Fibroblast of lung (primary cell): ENCODE data around the gene NFATC4. TPM values are rescaled to one million over a fixed set of nuclear protein-coding genes. Genes with fewer than 3 reads are reported as not detected.
"Not testable (repeated sequence)": the region's sequence is repeated elsewhere in the genome, so short reads cannot be mapped to it uniquely, and the experiment has no call there.

Source experiments
- DNase-seq, 2 donors: peaks; one replicate each; pipeline versions ENCODE4 v3.0.0 to v3.0.0-alpha.2; 2010; ENCODE audit warnings: low read depth in 2 of 2
- H2AFZ ChIP-seq: 2 replicates; pipeline ENCODE4 v1.5.1; 2012; ENCODE audit warnings: low read length, control low read depth, inconsistent platforms
- H3K27ac ChIP-seq: 2 replicates; pipeline ENCODE4 v1.5.1; 2011; ENCODE audit warnings: low read length, control low read depth; ENCODE audit not compliant: insufficient read depth
- H3K27me3 ChIP-seq: 2 replicates; pipeline ENCODE4 v1.5.1; 2011; ENCODE audit warnings: mild to moderate bottlenecking, low read length; ENCODE audit not compliant: control insufficient read depth, insufficient read depth
- H3K36me3 ChIP-seq: 2 replicates; pipeline ENCODE4 v1.5.1; 2011; ENCODE audit warnings: low read length; ENCODE audit not compliant: control insufficient read depth, insufficient read depth
- H3K4me1 ChIP-seq: 2 replicates; pipeline ENCODE4 v1.5.1; 2011; ENCODE audit warnings: low read length; ENCODE audit not compliant: control insufficient read depth, insufficient read depth; ENCODE audit errors: extremely low read depth
- H3K4me2 ChIP-seq: 2 replicates; pipeline ENCODE4 v1.5.1; 2011; ENCODE audit warnings: low read length, control low read depth; ENCODE audit not compliant: insufficient read depth; ENCODE audit errors: extremely low read depth
- H3K4me3 ChIP-seq, 4 experiments: fragments of 200-600 bp in 1 of 4; sonication (generic) in 1 of 4; replicated peaks in 1 of 4; 2 replicates each; pipeline ENCODE4 v1.5.1; 2011 to 2016; ENCODE audit warnings: low read length in 4 of 4, low read depth in 3 of 4, mild to moderate bottlenecking in 3 of 4, control low read depth in 2 of 4, inconsistent platforms in 1 of 4, mixed read lengths in 1 of 4; ENCODE audit not compliant: insufficient read depth in 1 of 4; ENCODE audit errors: control extremely low read depth in 1 of 4
- H3K79me2 ChIP-seq: 2 replicates; pipeline ENCODE4 v1.5.1; 2012; ENCODE audit warnings: mild to moderate bottlenecking, low read length, inconsistent platforms; ENCODE audit not compliant: control insufficient read depth, insufficient read depth
- H3K9ac ChIP-seq: 2 replicates; pipeline ENCODE4 v1.5.1; 2011; ENCODE audit warnings: mild to moderate bottlenecking, low read length, control low read depth; ENCODE audit not compliant: insufficient read depth
- H3K9me3 ChIP-seq: 2 replicates; pipeline ENCODE4 v1.5.1; 2012; ENCODE audit warnings: low read depth, low read length; ENCODE audit not compliant: control insufficient read depth, insufficient read depth
- H4K20me1 ChIP-seq: 2 replicates; pipeline ENCODE4 v1.5.1; 2011; ENCODE audit warnings: low read length; ENCODE audit not compliant: control insufficient read depth, insufficient read depth; ENCODE audit errors: extremely low read depth
- EZH2 ChIP-seq: IDR thresholded peaks from 2 replicates; pipeline ENCODE4 v1.5.1; 2012; ENCODE audit warnings: low read length, control low read depth, mild to moderate bottlenecking; ENCODE audit errors: missing control alignments
- polyA plus RNA-seq, 2 donors: library from polyadenylated mRNA; depleted of rRNA in 1 of 2; stranded (reverse) in 1 of 2; unstranded in 1 of 2; fragments of >200 nt; gene quantifications; 2 replicates each; pipeline ENCODE4 v1.2.1, GENCODE V29; 2011 to 2012; ENCODE audit warnings: missing spikeins in 1 of 2
- total RNA-seq: library from RNA; depleted of rRNA; stranded (reverse); fragments of >200 nt; gene quantifications from 2 replicates; pipeline ENCODE4 v1.2.1, GENCODE V29; 2014
- TF ChIP-seq, protein P1 (sequence below), 2 donors: IDR thresholded peaks in 1 of 2; conservative IDR thresholded peaks in 1 of 2; 1 replicate in 1 of 2; 2 replicates in 1 of 2; pipeline ENCODE4 v1.5.1; 2011 to 2012; ENCODE audit warnings: low read length in 2 of 2, control low read depth in 1 of 2, inconsistent platforms in 1 of 2, low read depth in 1 of 2, mild to moderate bottlenecking in 1 of 2

Gene NFATC4
- total and polyA plus RNA-seq, 2 donors (not counting 1 experiment from before 2014, with no cell fraction given) = 27.1 to 59.9 TPM

DNA sequence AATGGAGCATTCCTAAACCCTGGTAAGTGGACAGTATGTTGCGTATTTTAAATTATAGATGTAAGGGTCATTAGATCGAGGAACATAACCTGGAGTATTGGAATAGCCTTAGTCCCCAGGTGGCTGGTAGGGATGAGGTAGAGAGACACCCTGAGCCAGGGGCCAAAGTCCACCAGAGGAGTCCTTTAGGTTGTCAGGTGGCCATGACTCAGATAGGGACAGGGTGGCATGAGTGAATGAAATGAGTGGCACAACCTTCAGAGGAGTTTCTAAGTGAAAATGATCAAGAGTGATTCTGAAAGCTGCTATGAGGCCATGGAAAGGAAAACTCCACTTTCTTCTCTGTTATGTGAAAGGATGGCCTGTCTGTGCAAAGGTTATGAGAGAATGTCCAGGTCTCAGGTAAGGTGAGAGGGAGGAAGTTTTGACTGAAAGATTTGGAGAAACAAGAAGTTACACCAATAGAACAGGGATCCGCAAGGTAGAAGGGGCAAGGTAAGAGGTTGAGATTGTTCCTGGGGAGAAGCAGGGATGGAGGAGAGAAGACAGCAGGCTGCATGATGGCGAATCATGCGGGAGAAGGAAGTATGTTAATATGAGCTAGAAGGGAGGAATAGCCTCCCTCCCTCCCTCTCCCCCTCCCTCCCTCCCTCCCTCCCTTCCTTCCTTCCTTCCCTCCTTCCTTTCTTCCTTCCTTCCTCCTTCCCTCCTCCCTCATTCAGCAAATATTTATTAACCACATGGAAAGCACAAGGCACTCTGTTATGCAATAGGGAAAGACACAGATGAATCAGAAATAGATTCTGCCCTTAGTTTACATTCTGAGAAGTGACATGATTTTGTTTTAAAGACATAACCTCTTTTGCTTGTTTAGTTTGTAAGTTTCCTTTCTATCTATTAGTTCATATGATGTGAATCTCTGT, 14.2 kb upstream of the NFATC4 start:
- Histone ChIP-seq H2AFZ (no peak overlapping the region), H3K9ac (no peak overlapping the region), H3K4me2 (peak overlapping the region; percentile 8), H3K36me3 (no peaks in the 10 kb centered on the region), H3K27me3 (peaks cover 4% of the 10 kb centered on the region), H3K27ac (no peak overlapping the region), H3K79me2 (no peaks in the 10 kb centered on the region), H3K4me1 (peaks cover 8% of the 10 kb centered on the region), H3K9me3 (no peaks in the 10 kb centered on the region), H4K20me1 (no peaks in the 10 kb centered on the region), H3K4me3 (no peak overlapping the region)
- peak; percentile 34 to 72 for DNase-seq
- TF ChIP-seq EZH2 = no peak
- TF ChIP-seq, protein P1, sequence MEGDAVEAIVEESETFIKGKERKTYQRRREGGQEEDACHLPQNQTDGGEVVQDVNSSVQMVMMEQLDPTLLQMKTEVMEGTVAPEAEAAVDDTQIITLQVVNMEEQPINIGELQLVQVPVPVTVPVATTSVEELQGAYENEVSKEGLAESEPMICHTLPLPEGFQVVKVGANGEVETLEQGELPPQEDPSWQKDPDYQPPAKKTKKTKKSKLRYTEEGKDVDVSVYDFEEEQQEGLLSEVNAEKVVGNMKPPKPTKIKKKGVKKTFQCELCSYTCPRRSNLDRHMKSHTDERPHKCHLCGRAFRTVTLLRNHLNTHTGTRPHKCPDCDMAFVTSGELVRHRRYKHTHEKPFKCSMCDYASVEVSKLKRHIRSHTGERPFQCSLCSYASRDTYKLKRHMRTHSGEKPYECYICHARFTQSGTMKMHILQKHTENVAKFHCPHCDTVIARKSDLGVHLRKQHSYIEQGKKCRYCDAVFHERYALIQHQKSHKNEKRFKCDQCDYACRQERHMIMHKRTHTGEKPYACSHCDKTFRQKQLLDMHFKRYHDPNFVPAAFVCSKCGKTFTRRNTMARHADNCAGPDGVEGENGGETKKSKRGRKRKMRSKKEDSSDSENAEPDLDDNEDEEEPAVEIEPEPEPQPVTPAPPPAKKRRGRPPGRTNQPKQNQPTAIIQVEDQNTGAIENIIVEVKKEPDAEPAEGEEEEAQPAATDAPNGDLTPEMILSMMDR (conservative IDR thresholded peaks at IDR 0.05 in 1 of 2, IDR thresholded peaks at IDR 0.05 in 1 of 2; ENCODE audit: low read depth in 1 of 2, low read length in 2 of 2) = no peak

DNA sequence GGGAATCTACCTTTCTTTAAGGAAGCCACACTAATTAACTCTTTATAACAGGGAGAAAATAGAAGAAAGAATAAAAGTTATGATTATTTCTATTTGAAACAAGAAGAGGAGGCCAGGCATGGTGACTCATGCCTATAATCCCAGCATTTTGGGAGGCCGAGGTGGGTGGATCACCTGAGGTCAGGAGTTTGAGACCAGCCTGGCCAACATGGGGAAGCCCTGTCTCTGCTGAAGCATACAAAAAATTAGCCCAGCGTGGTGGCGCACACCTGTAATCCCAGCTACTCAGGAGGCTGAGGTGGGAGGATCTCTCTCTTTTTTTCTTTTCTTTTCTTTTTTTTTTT, 13.5 kb upstream of the NFATC4 start:
- not testable (repeated sequence) for H3K9ac ChIP-seq, H3K4me3 ChIP-seq, H3K27ac ChIP-seq

DNA sequence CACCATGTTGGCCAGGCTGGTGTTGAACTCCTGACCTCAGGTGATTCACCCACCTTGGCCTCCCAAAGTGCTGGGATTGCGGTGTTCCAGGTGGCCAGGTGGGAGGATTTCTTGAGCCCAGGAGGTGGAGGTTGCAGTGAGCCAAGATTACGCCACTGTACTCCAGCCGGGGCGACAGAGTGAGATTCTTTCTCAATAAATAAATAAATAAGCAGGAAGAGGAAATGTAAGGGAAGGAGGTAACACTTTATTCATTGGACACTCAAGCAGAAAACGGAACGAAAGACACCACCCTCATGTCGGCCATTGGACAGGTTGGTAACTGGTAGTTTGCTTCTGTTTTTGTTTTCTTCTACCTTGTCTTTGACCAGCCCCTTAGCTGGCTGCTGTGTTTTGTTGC, 13.0 kb upstream of the NFATC4 start:
- TF ChIP-seq, protein P1 (conservative IDR thresholded peaks at IDR 0.05 in 1 of 2, IDR thresholded peaks at IDR 0.05 in 1 of 2; ENCODE audit: low read depth in 1 of 2, low read length in 2 of 2) = no peak
- TF ChIP-seq EZH2 = no peak
- Histone ChIP-seq H3K4me1 (peaks cover 8% of the 10 kb centered on the region), H2AFZ (no peak overlapping the region), H3K9ac (no peak overlapping the region), H3K79me2 (no peaks in the 10 kb centered on the region), H4K20me1 (no peaks in the 10 kb centered on the region), H3K36me3 (no peaks in the 10 kb centered on the region), H3K4me3 (no peak overlapping the region), H3K27ac (no peak overlapping the region), H3K4me2 (no peak overlapping the region), H3K9me3 (no peaks in the 10 kb centered on the region), H3K27me3 (no peaks in the 10 kb centered on the region)
- DNase-seq = no peak

More for the DNA sequence above, 13.5 kb upstream of the NFATC4 start:
- H2AFZ ChIP-seq, H3K9me3 ChIP-seq, H3K4me1 ChIP-seq, H3K79me2 ChIP-seq, H3K27me3 ChIP-seq, H3K36me3 ChIP-seq, DNase-seq, H4K20me1 ChIP-seq: not testable (repeated sequence)
- H3K4me2 ChIP-seq = peak overlapping the region; percentile 8
